Measurements from ENCODE around the gene ZNRF3. TPM values are rescaled to one million over a fixed set of nuclear protein-coding genes. Genes with fewer than 3 reads are reported as not detected.

The ZNRF3 gene
- total RNA-seq, 6 experiments from 2014 or later = 5.8 to 9.2 (median 6.9) TPM

- ATAC-seq (peak; percentile 18 to 67 (median 50)), DNase-seq (no peak)
- H3K9me3 ChIP-seq = no peaks in the 10 kb centered on the region
- whole genome bisulfite sequencing (ENCODE audit: insufficient coverage, low coverage, low lambda C conversion rate, missing lambda C conversion rate) = 10% methylated on average over 2 of the region's 2 CpGs
- no peaks in the 10 kb centered on the region for H3K27me3 ChIP-seq
- H3K27ac ChIP-seq = peak overlapping the region in 1 of 3 donors; percentile 75
- no peak overlapping the region for H3K4me3 ChIP-seq
- H3K4me1 ChIP-seq = peaks cover 0 to 59% (median 13%) of the 10 kb centered on the region in 4 donors
- no peak for TF ChIP-seq CTCF (IDR thresholded peaks at IDR 0.05)
- TF ChIP-seq POLR2A (IDR thresholded peaks at IDR 0.05) = no peak
- intact Hi-C loops (cut with DNase I) = no loop called here
- H3K36me3 ChIP-seq = no peaks in the 10 kb centered on the region
Measured at GRCh38 chr22:28933321-28933720, 49.9 kb downstream of the ZNRF3 start.

GRCh38 chr22:28934026-28934425 lies 50.7 kb downstream of the ZNRF3 start:
- H3K36me3 ChIP-seq = no peaks in the 10 kb centered on the region
- no peak overlapping the region for H3K4me3 ChIP-seq
- WGBS (ENCODE audit: insufficient coverage, low coverage, low lambda C conversion rate, missing lambda C conversion rate) = 56% methylated on average over 3 of the region's 3 CpGs
- H3K4me1 ChIP-seq = peaks cover 0 to 56% (median 13%) of the 10 kb centered on the region in 4 donors
- DNase-seq (no peak), ATAC-seq (no peak)
- H3K9me3 ChIP-seq = no peaks in the 10 kb centered on the region
- TF ChIP-seq CTCF (IDR thresholded peaks at IDR 0.05) = no peak
- no peak for TF ChIP-seq POLR2A (IDR thresholded peaks at IDR 0.05)
- intact Hi-C loops (cut with DNase I) = no loop called here
- peak overlapping the region in 1 of 3 donors; percentile 0 for H3K27ac ChIP-seq
- H3K27me3 ChIP-seq = no peaks in the 10 kb centered on the region

GRCh38 chr22:28935140-28935539 lies 51.8 kb downstream of the ZNRF3 start:
- peaks cover 0 to 51% (median 13%) of the 10 kb centered on the region in 4 donors for H3K4me1 ChIP-seq
- no peaks in the 10 kb centered on the region for H3K27me3 ChIP-seq

GRCh38 chr22:28935713-28936112 lies 52.3 kb downstream of the ZNRF3 start:
- ATAC-seq = no peak
- Histone ChIP-seq H3K36me3 (no peaks in the 10 kb centered on the region), H3K27me3 (no peaks in the 10 kb centered on the region), H3K4me1 (peaks cover 0 to 52% (median 15%) of the 10 kb centered on the region in 4 donors), H3K27ac (no peak overlapping the region), H3K4me3 (no peak overlapping the region), H3K9me3 (no peaks in the 10 kb centered on the region)
- no peak for TF ChIP-seq POLR2A (IDR thresholded peaks at IDR 0.05)
- no peak for TF ChIP-seq CTCF (IDR thresholded peaks at IDR 0.05)
- 88% methylated on average over 3 of the region's 4 CpGs for WGBS (ENCODE audit: insufficient coverage, low coverage, low lambda C conversion rate, missing lambda C conversion rate)
- intact Hi-C loops (cut with DNase I) = no loop called here
- no peak for DNase-seq

More at GRCh38 chr22:28935140-28935539, 51.8 kb downstream of the ZNRF3 start:
- H3K27ac ChIP-seq = peak overlapping the region in 1 of 3 donors; percentile 6
- WGBS (ENCODE audit: insufficient coverage, low coverage, low lambda C conversion rate, missing lambda C conversion rate) = 70% methylated on average over 4 of the region's 4 CpGs
- DNase-seq (no peak), ATAC-seq (no peak)
- H3K36me3 ChIP-seq = no peaks in the 10 kb centered on the region
- TF ChIP-seq POLR2A (IDR thresholded peaks at IDR 0.05) (no peak), CTCF (IDR thresholded peaks at IDR 0.05) (no peak)
- intact Hi-C loops (cut with DNase I) = no loop called here
- H3K4me3 ChIP-seq = no peak overlapping the region
- H3K9me3 ChIP-seq = no peaks in the 10 kb centered on the region

- intact Hi-C loops (cut with DNase I) = no loop called here
- Histone ChIP-seq H3K36me3 (no peaks in the 10 kb centered on the region), H3K4me1 (peaks cover 0 to 52% (median 17%) of the 10 kb centered on the region in 4 donors), H3K27me3 (no peaks in the 10 kb centered on the region), H3K4me3 (no peak overlapping the region), H3K9me3 (no peaks in the 10 kb centered on the region), H3K27ac (no peak overlapping the region)
- DNase-seq (no peak), ATAC-seq (no peak)
- no peak for TF ChIP-seq POLR2A (IDR thresholded peaks at IDR 0.05)
- TF ChIP-seq CTCF (IDR thresholded peaks at IDR 0.05) = no peak
- WGBS (ENCODE audit: insufficient coverage, low coverage, low lambda C conversion rate, missing lambda C conversion rate) = no CpG with 5 or more reads among the region's 3 CpGs
Measured at GRCh38 chr22:28936200-28936599, 52.8 kb downstream of the ZNRF3 start.
